ENCODE measurements around the gene ASPM.

GRCh38 chr1:197049100-197049499, 97.4 kb downstream of the ASPM start:
- TF ChIP-seq CTCF (IDR thresholded peaks at IDR 0.05; ENCODE audit: insufficient read depth, low read length), result no peak
- no peak for TF ChIP-seq SPI1 (IDR thresholded peaks at IDR 0.05; ENCODE audit: borderline replicate concordance, low read depth)
